KG1 (cell line): ENCODE measurements around the gene CACNB4.
A peak's percentile ranks its signal among the peaks of the same experiment; 100 is the strongest.

Experiments
- DNase-seq: peaks from one replicate; lab custom pipeline; 2025; lab: John Stamatoyannopoulos, UW

Gene CACNB4

DNA sequence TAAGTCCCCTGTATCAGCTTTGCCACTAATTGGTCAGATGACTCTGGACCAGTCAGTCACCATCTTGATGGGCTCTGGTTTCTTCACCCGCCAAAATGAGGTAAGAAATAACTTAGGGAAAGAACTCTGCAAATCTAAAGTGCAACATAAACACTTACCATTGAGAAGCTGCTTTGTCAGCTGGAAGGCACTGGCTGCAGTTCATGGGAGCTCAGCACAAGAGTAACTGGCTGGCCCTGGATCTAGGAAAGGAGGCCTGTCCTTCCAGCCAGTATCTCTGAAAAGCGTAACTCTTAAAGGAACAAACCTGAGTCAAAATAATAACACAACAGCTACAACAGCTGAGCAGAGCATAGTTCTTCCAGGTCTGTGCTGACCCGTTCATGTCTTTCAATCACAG is 123.9 kb downstream of the CACNB4 start:
- no peak for DNase-seq

DNA sequence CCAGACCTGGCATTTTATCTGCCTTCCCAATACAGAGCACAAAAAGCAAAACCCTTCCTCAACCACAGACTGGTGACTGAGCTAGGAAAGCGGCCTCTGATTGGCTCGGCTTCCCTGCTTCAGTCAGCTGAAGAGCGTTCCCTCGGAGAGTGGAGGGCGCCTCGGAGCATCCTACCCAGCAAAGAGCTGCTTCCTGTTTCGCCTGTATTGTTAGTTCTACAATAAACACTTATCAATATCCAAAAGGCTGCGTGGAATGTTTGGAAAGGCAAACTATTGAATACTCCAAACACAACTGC is 125.0 kb downstream of the CACNB4 start:
- DNase-seq: no peak

DNA sequence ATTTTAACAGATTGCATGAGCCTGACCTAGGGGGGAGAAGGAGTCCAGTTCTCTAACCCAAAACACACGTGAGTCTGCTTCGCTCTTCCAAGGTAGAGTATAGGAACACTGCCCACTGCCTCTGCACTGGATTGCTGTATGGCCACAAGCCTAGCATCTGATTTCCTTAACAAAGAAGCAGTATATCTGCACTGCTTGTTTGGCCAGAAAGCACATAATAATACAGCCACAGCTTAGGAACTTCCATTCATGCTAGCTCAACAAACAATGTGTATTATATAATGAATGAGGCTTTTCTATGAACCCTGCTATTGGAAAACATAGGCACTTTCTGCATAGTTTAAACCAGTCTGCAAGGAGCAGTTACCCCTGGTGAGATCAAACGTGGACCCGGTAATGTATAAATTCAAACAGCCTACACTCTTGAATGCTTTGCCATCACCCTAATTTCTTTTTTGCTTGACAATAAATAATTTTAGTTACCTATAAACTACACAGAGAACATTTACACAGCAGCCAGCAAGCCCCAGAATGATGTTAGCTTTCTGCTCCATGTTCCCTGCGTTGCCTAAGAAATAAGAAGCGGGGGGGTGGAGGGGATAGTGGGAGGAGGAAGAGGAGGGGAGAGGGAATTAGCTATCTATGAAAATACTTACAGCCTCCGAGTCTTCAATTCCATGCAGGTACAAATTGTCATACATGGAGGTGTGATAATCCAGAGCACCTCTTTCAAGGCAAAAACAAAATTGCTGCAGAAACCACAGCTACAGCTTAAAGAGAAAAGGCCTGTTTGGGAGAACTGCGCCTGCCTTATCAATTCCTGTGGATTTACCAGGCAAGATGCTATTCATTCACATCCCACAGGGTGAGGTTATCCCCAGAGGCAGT is 125.6 kb downstream of the CACNB4 start:
- no peak for DNase-seq

DNA sequence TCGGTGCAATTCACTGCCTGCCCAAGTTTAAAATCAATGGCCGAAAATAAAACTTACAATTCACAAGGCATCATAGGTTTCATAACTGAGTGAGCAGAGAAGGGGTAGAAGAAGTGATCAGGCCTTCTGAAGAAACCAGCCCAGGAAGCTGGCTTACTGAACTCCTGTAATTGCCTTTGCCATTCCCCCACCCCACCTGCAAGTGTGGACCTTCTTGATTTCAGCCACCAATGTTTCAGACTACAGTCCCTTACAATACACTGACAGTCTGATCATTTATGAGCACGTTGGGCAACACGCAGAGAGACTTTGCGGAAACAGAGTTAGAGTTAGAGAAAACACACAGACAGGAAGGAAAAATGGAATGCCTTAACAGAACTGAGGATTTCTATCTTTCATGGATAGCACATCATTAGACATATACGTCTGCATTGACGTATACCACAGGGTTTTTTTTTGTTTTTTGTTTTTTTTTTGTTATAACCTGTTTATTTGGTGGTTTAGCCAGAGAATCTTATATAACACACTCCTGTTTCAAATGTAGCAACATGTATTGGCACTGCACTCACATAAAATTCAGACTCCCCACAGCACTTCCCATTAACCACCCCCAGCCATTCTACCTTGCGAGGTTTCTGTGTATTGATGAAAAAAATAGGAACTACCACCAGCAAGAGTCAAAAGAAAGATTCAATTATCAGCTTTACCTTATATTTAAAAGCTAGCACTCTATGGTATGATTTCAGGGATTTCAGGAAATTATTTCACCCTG is 126.4 kb downstream of the CACNB4 start:
- no peak for DNase-seq

DNA sequence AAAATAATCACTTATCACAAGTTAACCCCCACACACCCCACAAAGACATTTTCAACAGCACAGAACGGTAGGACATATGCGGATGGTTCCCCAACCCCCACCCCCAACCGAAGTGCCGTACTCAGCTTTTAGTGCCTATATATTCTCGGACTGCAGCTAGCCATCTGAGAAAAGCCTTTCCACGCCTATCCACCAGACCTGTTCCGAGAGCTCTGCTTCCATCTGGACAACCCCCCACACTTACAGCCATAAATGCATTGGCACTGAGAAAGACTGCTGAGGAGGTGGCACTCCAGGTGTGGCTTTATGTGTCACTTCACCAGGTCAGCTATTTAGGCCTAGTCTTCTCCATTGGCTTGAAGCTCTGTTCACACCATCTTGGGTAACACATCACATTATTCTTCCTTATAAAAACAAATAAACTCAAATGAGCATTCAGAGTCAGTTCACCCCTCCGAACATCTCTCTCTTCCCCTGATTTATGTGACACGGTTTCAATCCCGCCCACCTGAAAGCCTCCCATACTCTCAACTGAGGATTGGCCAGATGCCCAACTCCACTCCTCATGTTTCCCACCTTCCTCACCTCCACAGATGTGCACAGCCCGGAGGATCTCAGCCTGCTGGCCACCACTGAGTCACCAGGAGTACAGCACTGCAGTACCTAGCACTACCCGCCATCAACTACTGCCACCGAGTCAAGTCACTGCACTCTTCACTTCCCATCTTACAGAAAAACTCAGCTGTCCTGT is 127.4 kb downstream of the CACNB4 start:
- DNase-seq: no peak

DNA sequence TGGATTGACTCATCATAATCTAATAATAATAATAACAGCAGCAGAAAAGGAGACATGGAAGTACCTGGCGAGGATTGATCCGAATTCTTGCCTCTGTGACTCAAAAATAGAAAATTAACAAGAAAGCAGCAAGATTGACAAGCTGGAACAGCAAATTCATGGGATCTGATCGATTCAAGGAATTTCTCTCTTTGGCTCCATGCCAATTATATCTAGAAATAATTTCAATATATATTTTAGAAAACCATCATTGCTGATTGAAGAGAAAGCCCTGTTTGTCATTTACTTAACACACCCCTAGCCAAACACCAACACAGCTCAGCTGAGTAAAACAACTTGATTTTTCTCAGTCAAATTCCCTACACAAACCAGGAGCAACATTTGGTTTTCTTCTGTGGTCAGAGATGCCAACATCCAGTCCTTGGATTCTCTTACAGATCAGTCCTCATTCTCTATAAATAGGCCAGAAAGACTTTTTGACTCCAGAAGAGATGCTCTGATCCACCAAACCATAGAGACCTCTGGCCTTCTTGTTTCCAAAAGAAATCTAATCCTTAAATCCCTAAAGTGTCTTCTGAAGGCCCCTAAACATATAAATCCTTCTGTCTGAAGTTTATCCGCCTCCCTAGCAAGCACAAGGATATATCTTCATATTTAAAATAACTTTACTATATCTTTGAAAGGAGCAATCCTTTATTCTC is 129.9 kb downstream of the CACNB4 start:
- no peak for DNase-seq

DNA sequence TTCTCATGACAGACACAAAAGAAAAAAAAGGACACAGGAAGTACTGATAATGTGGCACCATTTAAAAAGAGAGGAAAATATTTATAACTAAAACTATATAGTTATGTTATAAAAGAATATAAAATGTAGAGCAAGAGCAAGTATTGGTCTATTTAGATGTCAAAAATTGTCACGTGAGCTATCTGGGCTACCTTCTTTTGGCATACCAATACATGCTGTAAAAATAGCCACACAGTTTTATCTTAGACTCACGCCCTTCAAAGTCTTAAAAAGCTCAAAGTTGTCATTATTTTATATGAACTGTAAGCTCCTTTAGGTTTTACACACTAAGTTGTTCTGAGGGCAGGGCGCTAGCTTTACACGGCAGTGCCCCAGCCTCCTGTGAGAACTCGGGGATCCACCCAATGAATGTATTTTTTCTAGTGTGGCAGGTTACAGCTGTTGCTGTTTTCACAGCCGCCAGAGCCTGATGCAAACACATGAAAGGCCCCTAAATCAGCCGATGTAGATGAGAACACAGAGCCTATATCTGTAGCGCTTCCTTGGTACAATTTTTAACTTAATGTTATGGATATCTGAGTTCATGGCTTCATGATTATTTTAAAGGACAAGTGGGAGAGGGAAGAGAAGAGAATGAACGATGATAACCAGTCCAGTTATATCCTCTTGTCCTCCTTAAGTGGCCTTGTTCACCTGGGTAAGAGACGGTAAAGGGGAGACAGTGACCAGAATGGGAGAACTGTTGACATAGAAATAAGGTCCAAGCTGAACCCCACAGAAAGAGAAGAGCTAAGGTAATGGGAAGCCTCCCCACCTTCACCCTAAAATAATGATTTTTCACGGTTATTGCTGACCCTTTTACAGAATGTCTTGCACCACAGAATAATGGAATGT is 130.8 kb downstream of the CACNB4 start:
- no peak for DNase-seq

DNA sequence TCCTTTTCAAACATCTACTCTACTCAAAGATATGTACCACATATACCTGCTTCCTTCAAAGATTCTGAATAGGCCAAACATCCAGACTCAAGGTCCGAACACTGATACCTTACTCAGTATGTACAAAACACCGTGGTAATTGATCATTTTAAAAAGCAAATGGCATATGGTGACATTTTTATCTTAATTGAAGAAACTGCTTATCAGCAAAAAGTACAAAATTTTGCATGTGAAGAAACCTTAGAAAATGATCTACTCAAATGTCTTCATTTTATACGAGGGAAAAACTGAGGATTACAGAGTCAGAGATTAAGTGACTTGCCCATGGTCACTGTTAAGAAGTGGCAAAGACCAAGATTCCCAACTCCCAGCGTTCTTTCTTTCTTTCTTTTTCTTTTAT is 133.0 kb downstream of the CACNB4 start:
- no peak for DNase-seq

DNA sequence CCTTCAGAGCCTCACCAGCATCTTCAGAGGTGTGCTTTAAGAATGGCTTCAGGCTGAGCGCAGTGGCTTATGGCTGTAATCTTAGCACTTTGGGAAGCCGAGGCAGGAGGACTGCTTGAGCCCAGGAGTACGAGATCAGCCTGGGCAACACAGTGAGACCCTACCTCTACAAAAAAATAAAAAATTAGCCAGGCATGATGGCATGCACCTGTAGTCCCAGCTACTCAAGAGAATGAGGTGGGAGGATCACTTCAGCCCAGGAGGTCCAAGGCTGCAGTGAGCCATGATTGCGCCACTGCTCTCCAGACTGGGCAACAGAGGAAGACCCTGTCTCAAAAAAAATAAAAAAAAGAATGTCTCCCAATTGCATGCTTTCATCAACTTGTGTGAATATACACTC is 137.3 kb downstream of the CACNB4 start:
- no peak for DNase-seq

DNA sequence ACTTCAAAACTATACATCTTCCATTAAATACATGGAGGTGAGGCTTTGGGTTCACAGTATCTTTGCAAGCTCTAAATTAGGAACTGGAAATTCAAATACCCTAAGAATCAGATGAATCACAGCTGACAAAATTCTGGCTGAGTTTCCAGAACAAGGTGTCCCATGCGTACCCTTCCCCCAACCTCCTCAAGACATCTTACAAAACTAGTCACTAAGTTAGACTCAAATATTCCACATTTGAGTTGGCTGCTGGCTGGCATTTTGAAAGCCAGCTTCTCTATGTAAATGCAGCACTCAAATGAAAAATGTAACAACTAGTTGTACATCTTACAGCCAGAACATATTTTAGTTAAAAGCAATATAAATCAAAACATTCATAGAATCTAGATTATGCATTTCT is 139.6 kb downstream of the CACNB4 start:
- DNase-seq: no peak

DNA sequence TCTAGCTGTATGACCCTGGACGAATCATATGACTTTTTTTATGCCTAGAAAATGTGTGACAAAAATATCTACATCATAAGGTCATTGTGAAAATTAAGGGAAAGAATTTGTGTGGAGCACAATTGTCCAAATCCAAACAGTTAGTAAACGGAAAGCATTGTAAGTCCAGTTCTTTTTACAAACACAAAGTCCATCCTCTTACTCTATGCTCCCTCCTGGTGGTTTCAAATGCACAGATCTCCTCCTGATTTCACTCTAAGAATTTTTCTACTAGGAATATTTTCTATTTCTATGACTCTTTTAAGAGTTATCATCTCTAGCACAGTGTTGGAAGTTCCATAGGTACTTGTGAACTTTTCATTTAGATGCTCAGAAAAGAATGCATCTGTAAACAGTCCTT is 145.4 kb downstream of the CACNB4 start:
- DNase-seq: no peak

DNA sequence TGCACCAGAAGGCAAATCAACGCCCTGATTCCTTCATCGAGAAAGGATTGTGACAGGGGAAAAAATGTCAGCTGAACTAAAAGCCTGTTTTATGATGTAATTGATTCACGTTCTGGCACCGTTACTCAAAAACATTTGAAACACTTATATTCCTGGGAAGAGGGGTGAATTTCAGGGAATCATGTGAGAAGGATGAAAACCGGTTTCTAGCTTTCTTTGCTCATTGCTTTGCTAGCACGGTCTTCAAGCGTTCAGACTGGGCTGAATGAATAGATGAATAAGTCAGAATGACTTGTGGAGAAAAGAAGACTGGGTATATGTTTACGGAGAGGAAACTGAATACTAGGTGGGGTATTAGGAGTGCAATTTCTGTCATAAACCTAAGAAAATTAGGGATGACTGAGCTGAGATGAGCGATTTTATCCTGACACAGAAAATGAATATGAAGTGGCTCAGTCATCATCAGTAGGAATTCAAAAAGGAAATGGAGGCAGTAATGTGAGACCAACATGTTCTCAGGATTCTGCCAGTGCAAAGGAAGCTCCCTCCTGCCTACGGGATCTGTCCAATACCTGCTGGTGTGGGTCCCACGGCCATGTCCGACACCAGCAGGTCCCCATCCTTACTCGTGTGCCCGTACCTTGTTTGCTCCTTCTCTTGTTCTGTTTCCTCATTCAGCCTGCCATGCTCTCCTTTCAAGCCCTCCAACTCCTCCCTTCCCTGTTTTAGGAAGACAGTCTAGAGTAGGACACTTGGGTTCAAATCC is 146.0 kb downstream of the CACNB4 start:
- no peak for DNase-seq

DNA sequence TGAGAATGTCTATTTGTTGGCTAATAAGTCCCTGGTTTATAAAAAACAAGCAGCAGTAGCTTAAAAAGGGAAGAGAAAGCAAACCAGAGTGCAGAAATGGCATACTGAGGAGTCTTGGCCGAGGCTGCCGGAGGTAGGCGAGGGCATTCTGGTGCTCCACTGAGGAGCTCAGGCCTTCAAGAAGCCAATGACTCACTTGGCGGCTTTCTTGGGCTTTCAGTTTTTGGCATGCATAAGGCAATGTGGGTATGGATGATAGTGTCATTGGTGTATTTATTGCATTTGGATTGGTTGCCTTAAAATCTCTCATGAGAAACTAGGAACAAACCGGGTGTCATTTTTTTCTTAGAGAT is 151.1 kb downstream of the CACNB4 start:
- no peak for DNase-seq

DNA sequence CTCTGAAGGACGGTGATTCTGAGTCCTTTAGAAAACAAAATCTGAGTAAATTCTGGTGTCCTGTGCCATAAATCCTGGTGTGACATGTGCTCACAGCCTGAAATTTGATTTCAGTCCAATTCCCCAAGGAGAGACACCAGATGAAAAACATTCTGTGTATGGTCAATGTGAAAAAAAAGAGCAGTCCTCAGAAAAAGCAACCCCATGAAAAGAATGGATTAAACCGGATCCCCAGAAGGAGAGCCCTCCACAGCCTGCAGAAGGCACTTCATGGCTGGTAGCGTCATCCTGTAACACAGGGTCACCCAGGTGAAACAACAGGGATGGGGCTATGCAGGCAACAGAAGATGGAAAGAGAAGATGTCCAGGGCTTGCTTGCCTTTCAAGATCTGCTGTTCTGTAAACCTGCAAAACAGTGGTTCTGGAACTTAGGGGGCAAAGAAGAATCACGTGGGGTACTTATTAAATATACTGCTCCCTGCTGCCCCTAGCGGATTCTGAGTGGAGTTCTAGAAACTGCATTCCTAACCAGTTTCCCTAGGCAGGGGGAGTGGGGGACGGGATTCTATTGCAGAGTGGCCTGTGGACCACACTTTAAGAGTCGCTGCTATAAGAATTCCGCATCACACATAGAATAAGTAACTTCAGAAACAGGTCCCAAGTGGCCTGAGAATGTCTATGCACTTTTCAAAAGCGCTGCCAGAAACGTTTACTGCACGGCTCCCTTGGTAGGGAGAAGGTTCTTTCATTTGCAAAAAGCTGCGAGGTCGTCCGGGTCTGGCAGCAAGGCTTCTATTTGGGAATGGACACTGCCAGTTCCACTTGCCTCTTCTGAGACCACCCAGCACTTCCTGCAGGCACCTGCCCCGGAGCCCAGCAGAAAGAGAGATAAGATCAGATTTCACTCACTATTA is 151.7 kb downstream of the CACNB4 start:
- peak; percentile 23 for DNase-seq

DNA sequence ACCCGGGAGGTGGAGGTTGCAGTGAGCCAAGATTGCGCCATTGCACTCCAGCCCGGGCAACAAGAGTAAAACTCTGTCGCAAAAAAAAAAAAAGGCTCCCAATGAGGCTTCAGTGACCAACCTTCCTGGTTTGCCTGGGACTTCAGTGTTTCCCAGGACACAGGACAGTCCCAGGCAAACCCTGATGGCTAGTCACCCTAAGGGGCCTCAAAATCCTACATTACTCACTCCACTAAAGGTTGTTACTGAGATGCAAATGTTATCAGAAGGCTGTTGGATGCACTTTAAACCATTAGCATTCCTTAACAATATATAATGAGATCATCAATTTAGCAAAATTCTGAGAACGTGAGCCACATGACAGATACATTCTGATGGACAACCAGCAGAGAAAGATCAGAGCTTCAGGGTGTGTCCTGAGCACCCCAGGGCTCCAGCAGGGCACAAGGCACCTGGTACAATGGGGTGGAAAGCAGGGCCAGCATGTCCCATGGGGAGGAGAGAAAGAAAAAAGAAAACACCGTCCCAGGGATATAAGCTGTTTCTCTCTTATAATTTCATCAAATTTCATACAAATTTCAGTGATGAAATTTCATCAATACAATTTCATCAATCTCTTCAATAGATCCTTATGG is 152.5 kb downstream of the CACNB4 start:
- no peak for DNase-seq

DNA sequence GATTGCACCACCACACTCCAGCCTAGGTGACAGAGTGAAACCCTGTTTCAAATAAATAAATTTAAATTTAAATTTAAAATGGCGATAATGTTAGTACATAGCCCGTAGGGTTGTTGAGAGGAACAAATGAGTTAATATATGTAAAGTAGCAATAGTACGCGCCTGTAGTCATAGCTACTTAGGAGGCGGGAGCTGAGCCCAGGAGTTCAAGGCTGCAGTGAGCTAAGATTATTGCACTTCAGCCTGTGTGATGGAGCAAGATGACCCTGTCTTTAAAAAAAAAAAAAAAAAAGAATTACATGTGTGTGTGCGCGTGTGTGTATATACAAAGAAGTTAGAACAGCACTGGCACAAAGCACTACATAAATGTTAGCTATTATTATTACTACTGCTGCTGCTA is 153.2 kb downstream of the CACNB4 start:
- DNase-seq: no peak

DNA sequence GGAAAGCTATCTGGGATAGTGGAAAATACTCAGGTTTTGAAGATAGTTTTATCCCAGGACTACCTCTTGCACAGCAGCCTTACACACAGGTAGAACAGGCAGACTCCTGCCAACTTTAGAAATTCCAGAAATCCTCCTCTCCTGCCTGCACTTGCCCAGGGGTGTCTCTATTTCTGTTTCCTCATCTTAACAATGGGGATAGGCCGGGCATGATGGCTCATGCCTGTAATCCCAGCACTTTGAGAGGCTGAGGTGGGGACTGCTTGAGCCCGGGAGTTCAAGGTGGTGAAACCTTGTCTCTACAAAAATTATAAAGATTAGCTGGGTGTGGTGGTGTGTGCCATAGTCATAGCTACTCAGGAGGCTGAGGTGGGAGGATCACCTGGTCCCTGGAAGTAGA is 153.7 kb downstream of the CACNB4 start:
- DNase-seq: no peak

DNA sequence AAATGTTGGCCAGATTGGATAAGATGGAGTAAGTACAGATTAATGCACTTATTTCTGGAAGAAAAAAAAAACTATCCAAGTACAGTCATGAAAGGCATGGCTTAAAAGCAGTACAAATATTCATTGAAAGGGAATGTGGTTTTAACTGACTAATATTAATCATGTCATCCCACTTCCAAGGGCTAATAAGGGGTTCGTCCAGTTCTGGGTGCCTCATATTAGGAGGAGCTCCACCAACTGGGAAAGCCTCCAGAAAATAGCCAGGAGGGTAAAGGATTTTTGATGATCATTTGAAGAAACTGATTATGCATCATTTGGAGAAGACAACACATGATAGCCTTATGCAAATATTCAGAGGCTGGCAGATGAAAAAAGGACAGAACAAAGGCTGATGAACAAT is 155.4 kb downstream of the CACNB4 start:
- no peak for DNase-seq
